Effector CD8-positive, alpha-beta T cell (primary cell): ENCODE results near the gene KIF26B.

ENCODE experiments used
- DNase-seq: peaks from one replicate; lab custom pipeline; 2025; lab: John Stamatoyannopoulos, UW

KIF26B gene

GRCh38 chr1:245464290-245464689 lies 309.5 kb downstream of the KIF26B start:
- no peak for DNase-seq

- DNase-seq = no peak
Measured at GRCh38 chr1:245465666-245466065, 310.9 kb downstream of the KIF26B start.

- no peak for DNase-seq
Measured at GRCh38 chr1:245466261-245466660, 311.5 kb downstream of the KIF26B start.

- DNase-seq = no peak
Measured at GRCh38 chr1:245467804-245468203, 313.0 kb downstream of the KIF26B start.

GRCh38 chr1:245469006-245469405 lies 314.2 kb downstream of the KIF26B start:
- no peak for DNase-seq

GRCh38 chr1:245469734-245470133 lies 314.9 kb downstream of the KIF26B start:
- DNase-seq = no peak

GRCh38 chr1:245475126-245475525 lies 320.3 kb downstream of the KIF26B start:
- no peak for DNase-seq

- no peak for DNase-seq
Measured at GRCh38 chr1:245475961-245476516, 321.3 kb downstream of the KIF26B start.

GRCh38 chr1:245477941-245478340 lies 323.2 kb downstream of the KIF26B start:
- DNase-seq = no peak

- DNase-seq = no peak
Measured at GRCh38 chr1:245480393-245481120, 325.8 kb downstream of the KIF26B start.

GRCh38 chr1:245481261-245481660 lies 326.5 kb downstream of the KIF26B start:
- DNase-seq = no peak

- no peak for DNase-seq
Measured at GRCh38 chr1:245483247-245483646, 328.5 kb downstream of the KIF26B start.

- DNase-seq = no peak
Measured at GRCh38 chr1:245484176-245484575, 329.4 kb downstream of the KIF26B start.

GRCh38 chr1:245485996-245486395 lies 331.2 kb downstream of the KIF26B start:
- DNase-seq = no peak

- no peak for DNase-seq
Measured at GRCh38 chr1:245486775-245487470, 332.1 kb downstream of the KIF26B start.

GRCh38 chr1:245488346-245489129 lies 333.8 kb downstream of the KIF26B start:
- DNase-seq = no peak

GRCh38 chr1:245489838-245490237 lies 335.1 kb downstream of the KIF26B start:
- DNase-seq = no peak

GRCh38 chr1:245493029-245493428 lies 338.2 kb downstream of the KIF26B start:
- no peak for DNase-seq

GRCh38 chr1:245495681-245496080 lies 340.9 kb downstream of the KIF26B start:
- DNase-seq = no peak

- no peak for DNase-seq
Measured at GRCh38 chr1:245500546-245500945, 345.8 kb downstream of the KIF26B start.

- no peak for DNase-seq
Measured at GRCh38 chr1:245501633-245502032, 346.8 kb downstream of the KIF26B start.

- no peak for DNase-seq
Measured at GRCh38 chr1:245503548-245503947, 348.8 kb downstream of the KIF26B start.
